Lower leg skin (tissue), 4 donors: ENCODE results near the gene PARN. TPM values are rescaled to one million over a fixed set of nuclear protein-coding genes. Genes with fewer than 3 reads are reported as not detected.

Experiments
- DNase-seq, 2 donors: peaks; one replicate each; pipeline ENCODE4 v3.0.0-alpha.2; 2019; ENCODE audit warnings: low spot score in 2 of 2
- H3K4me3 ChIP-seq: fragments of 200-600 bp; sonication (generic); 2 replicates; pipeline ENCODE4 v1.5.1; 2017; ENCODE audit warnings: mild to moderate bottlenecking, low read depth; ENCODE audit not compliant: poor library complexity, severe bottlenecking
- CTCF ChIP-seq, 3 donors: fragments of 450-650 bp; IDR thresholded peaks; one replicate each; pipeline ENCODE4 v1.5.1; 2016; ENCODE audit warnings: antibody characterized with exemption in 3 of 3, mild to moderate bottlenecking in 3 of 3, moderate library complexity in 2 of 3
- POLR2A ChIP-seq, 2 donors: fragments of 450-650 bp; IDR thresholded peaks; one replicate each; pipeline ENCODE4 v1.6.1; 2016 to 2017; ENCODE audit warnings: antibody characterized with exemption in 2 of 2, mild to moderate bottlenecking in 1 of 2, moderate library complexity in 1 of 2
- WGBS, 2 donors: methylation state at CpG; one replicate each; pipeline ENCODE4 v1.1.5; 2018; 5-methylcytosine and 5-hydroxymethylcytosine counted together
- intact Hi-C: fragments of 100-400 bp; cut with DNase I; formaldehyde crosslinking; loops from one replicate; pipeline ENCODE4 v1.15.0; 2023; ENCODE audit warnings: low total_unique reads
- total RNA-seq, 4 donors: library from RNA; depleted of rRNA; stranded (reverse); fragments of >200 nt; gene quantifications; one replicate each; pipeline ENCODE4 v1.1.0, GENCODE V29; 2016

The PARN gene
- total RNA-seq, 4 donors from 2014 or later = 23.4 to 28.7 (median 25.4) TPM

DNA sequence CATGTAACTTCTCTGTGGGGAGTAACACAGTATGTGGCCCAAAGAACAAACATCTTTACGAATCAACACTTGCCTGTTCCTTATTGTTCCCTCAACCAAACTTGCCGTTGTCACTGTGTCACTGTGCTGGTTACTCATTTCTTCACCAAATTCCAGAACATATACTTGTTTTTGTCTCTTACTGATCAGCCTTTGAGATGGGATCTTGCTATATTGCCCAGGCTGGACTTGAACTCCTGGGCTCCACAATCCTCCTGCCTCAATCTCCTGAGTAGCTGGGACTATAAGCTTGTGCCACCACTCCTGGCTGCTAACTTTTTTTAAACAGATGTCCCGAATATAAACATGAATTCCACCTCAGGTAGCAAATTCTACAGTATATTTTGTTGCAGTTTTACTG, 115.1 kb downstream of the PARN start:
- no peak overlapping the region for H3K4me3 ChIP-seq
- WGBS, 2 donors = 94% methylated on average over 3 of the region's 3 CpGs
- no peak for DNase-seq
- TF ChIP-seq POLR2A (IDR thresholded peaks at IDR 0.05) (no peak), CTCF (IDR thresholded peaks at IDR 0.05) (no peak)
- intact Hi-C loops = no loop called here

DNA sequence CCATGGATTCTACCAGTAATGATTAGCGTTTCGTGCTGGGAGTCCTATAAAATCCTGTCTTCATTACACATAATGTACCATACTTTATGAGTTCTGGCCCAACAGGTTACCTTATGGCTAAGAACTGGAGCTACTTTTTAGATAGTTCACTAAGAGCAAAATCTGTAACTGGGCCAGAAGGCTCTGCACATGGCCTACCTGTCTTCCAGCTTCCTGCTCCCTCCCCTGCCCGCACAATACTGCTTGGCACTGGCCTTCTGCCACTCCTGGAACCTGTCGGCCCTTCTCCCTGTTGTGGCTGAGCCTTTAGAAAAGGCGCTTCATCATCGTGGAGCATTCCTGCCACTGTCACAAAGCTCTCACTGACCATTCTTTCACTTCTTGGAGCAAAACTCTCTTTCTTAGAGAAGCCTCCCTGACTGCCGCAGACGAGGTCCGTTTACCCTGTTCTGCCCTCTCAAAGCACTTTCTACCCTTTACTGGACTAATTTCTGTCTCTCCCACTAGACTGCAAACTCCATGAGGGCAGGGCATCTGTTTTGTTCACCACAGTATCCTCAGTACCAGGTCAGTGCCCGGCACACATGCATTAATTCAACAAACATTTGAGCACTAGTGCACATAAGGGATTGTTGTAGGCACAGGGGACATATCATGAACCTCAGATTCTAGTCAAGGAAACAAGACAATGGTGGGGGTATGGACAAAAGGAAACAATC, 116.5 kb downstream of the PARN start:
- H3K4me3 ChIP-seq = no peak overlapping the region
- TF ChIP-seq POLR2A (IDR thresholded peaks at IDR 0.05) = no peak
- no peak for TF ChIP-seq CTCF (IDR thresholded peaks at IDR 0.05)
- DNase-seq = peak in 1 of 2 donors; percentile 78
- 77 to 79% methylated on average over 10 of the region's 10 CpGs for WGBS, 2 donors
- intact Hi-C loops = no loop called here

- WGBS, 2 donors = 97 to 100% methylated on average over 1 of the region's 1 CpG
- TF ChIP-seq POLR2A (IDR thresholded peaks at IDR 0.05) (no peak), CTCF (IDR thresholded peaks at IDR 0.05) (no peak)
- H3K4me3 ChIP-seq = no peak overlapping the region
- intact Hi-C loops = no loop called here
- DNase-seq = no peak
Measured at GRCh38 chr16:14511800-14512135, 118.3 kb downstream of the PARN start.

DNA sequence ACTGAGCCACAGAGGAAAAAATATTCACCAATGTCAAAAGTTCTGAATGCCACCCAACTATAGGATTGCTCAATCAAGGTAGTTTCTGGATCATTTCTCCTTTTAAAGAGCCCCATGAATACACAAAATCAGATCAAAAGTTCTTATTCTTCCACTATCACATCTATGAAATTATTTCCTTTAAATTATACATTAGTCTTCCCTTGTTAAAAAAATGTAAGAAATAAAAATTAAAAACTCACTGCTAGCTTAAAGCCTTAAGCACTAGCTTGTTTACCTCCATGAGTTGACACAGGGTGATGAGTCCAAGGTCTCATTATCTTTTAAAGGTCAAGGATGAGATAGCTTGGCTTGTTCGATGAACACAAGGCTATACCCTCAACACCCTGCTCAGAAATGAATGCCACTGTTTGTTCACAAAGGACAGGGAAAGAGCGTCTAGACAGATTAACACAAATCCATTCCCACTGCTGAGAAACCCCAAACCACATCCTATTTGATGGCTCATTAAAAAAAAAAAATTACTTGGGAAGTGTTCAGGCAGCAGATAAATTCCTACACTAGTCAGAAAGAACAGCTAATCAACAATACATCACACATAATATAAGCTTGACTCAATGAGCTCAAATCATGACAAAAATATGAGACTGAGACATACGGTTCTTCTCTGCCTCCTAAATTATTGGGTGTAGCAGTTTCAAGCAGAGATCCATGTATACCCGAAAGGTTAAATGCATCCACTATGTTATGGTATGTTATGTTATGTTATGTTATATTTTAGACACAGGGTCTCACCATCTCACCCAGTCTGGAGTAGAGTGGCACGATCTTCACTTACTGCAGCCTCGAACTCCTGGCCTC, 118.9 kb downstream of the PARN start:
- intact Hi-C loops = no loop called here

DNA sequence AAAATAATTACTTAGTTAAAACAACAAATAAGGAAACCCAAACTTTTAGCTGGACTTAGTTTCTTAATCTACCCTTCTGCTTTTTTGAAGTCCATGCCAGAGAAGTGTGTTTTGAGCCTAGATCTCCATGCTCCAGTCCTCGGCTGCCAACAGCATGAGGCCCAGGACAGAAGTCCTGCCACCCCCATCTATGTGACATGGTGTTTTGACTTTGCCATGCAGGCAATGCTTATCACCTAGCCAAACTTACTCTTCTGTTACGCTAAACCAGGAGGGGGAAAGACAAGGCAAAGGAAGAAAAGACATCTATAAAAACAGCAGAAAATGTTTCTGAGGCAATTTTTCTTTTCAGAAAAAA, 119.5 kb downstream of the PARN start:
- H3K4me3 ChIP-seq = no peak overlapping the region
- TF ChIP-seq CTCF (IDR thresholded peaks at IDR 0.05) (no peak), POLR2A (IDR thresholded peaks at IDR 0.05) (no peak)
- 76 to 77% methylated on average over 2 of the region's 2 CpGs for WGBS, 2 donors
- intact Hi-C loops = no loop called here
- DNase-seq = no peak

More for the DNA sequence above, 118.9 kb downstream of the PARN start:
- 80% methylated on average over 6 of the region's 6 CpGs for WGBS, 2 donors
- DNase-seq = no peak
- TF ChIP-seq CTCF (IDR thresholded peaks at IDR 0.05) = peak in 1 of 3 donors; percentile 94
- no peak for TF ChIP-seq POLR2A (IDR thresholded peaks at IDR 0.05)
- H3K4me3 ChIP-seq = no peak overlapping the region
